CD4-positive, alpha-beta T cell treated with Interleukin-17A for 1 hour (primary cell): ENCODE data around the gene MAML2.

Experiments
- DNase-seq: peaks from one replicate; pipeline ENCODE4 v3.0.0-alpha.2; 2020

Gene MAML2

DNA sequence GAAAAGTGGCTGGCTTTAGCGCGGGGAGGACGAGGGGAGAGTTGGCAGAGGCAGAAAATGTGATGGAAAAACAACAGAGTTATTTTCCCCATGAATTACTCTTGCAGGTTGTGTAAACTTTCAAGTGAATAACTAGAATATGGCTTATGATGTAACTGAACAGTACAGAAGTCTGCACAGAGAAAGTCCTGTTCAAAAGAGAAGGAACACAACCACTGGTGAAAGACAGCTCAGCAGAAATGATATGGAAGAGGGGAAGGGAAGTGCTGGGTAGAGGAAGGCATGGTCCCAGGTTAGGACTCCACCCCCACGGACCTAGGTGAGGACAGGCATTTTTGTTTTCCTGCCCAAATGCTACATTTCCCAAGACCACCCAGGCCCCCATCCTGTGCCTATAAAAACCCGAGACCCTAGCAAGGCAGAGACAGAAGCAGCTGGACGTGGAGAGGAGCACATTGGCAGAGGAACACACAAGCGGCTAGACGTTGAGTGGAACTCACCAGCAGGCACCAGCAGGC lies 77.7 kb downstream of the MAML2 start:
- DNase-seq = no peak

DNA sequence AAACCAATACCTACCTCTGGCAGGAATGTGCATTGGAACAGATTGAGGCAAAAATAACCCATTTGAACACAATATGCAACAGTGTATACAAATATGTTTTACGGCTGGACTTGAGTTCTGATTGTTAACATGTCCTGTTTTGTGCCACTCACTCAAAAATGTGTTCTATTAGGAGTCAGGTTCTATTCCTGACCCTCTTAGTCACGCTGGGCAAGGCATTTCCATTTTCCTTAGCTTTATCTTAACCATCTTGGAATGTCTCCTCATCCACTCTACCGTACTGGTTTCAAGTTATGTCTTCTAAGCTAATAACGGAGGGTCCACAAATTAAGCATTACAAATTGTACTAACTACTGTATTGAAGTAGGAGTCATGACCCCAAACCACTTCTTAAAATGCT lies 78.6 kb downstream of the MAML2 start:
- DNase-seq = no peak

DNA sequence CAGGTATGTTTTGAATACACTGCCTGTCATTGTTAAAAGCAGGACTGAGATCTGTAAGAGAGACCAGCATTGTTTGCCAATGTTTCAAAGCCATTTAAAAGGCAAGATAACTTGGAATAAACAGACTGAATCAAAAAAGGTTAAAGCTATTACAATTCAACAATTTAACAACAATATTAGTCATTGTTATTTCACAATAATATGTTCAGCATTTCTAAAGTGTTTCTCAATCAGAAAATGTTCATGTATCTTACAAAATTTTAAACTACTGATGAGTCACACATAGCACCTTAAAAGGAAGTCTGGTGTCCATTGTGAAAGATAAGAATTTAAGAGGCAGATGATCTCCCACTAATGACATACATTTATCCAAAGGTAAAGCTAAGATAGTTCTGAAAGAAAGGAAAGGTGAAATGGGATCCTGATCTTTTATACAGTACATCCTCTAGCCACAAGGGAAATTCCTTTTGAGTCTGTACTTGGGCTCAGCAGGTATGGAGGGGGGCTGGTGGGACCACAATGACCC lies 79.7 kb downstream of the MAML2 start:
- DNase-seq = no peak

DNA sequence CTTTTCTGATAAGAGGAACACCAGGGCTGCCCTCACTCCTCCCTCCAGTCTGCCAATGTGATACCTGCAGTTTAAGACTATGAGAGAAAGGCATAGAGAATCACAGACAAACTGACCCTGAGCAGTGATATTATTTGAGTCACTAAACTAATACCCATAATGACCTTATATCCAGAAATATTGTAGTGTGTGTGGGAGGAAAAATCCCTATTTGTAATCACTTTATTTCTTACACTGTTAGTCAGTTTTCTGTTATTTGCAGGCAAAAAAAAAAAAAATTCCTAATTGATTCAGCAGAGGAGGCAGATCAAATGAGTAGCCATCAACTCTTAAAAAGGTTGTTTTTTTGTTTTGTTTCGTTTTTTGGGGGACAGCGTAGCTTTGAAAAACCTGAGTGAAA lies 82.5 kb downstream of the MAML2 start:
- no peak for DNase-seq

DNA sequence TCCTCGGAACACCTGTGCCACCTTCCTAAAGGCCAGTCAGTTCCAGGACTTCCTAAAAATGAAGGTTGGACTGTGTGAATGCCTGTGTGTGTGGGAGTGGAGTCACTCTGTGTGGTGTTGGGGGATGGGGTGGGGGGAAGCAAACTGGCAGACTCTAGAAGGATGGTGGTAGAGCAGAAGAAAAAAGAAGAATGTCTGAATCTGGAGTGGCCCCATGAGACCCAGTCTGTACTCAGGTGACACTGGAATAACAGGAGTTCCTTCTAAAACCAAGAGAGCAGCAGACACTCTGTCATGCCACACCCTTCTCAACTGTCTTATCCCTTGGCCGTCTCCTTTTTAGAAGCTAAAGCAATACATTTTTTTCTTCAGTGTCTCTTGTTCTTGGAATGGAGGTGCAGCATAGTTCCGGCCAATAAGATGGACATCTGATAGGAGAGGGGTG lies 82.9 kb downstream of the MAML2 start:
- no peak for DNase-seq

DNA sequence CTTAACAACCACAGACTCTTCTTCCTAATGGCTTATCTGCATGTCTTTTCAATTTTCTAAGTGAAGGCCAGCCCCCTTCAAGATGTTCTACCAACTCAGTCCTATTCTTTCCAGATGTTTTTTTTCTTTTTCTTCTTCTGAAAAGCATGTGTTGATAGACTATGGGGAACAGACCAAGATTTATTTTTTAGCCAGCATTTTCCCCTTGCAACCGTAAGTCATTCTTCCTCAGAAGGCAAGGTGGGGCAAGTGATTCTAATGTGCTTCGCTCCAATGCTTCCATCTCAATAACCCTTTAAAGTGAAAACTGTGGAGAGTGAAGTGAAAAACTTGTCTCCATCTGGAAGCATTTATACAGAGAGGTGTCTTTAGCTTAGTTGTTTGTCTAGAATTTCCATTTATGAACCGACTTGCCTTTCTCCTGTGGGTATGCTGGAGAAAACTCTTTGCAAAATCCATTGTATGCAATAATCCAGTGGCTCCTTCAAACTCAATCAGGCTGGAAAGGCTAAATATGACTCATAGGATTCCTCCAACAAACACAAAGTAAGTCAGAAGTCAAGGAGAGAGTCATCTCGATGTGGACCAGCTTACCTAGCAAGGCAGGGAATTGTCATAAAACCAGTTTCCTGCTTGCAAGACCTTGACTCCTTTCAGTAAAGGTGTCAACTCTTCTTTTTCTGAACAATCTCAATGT lies 83.7 kb downstream of the MAML2 start:
- DNase-seq = no peak

DNA sequence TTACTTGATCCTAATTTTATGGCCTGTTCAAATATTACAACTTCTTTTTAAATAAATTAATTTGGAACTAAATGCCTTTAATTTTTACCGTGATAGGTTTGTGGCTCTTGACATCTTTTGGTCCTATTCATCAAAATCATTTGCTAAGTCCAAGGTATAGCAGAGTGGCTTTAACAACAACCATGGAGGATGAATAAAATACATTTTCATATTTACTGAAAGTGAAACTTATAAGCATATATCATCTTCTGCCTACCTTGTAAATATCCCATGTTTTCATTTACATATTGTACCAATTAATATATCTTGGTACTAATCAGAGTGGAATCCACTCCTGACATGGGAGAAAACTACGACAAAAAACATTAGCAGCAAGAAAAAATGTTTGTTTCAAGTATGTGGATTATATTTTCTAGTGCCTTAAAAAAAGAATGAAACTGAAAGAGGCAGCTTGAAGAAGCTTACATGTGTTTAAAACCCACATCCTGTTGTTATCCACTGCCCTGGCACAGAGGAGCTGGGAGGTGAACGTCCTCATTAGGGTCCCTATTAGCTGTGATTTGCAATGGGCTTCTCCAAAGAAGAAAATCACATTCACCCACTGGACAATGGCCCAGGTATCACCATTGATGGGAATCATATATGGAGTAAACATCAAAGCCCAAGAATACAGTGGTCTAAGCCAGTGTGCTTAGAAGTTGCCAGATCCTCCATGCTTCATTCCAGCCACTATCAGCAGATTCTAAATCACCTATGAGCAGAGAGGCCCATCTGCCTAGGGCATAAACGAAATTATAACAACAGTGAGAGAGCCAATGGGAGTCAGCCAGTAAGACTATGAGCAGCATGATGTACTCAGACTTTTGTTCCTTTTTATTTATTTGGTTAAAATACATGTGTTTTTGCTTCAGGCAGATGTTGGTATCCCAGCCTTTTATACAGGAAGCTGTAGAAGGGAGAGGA lies 84.7 kb downstream of the MAML2 start:
- DNase-seq = peak; percentile 75

DNA sequence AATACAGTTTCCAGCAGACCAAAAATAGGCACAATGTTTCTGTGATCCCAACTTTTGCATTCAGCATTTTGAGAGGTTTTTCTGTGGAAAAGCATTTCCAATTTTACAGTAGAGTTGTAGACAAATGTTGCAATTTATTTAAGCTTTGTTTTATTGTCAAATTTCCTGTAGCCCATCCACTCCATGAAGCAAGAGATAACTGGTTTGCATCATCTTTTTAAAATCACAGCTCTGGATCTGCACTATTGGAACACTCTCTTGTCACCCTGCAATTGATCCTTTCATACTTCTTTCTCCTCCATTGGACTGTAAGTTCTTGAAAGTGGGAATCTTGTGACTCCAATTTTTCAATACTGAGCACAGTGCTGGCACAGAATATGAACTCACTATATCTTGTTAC lies 86.0 kb downstream of the MAML2 start:
- DNase-seq = no peak

DNA sequence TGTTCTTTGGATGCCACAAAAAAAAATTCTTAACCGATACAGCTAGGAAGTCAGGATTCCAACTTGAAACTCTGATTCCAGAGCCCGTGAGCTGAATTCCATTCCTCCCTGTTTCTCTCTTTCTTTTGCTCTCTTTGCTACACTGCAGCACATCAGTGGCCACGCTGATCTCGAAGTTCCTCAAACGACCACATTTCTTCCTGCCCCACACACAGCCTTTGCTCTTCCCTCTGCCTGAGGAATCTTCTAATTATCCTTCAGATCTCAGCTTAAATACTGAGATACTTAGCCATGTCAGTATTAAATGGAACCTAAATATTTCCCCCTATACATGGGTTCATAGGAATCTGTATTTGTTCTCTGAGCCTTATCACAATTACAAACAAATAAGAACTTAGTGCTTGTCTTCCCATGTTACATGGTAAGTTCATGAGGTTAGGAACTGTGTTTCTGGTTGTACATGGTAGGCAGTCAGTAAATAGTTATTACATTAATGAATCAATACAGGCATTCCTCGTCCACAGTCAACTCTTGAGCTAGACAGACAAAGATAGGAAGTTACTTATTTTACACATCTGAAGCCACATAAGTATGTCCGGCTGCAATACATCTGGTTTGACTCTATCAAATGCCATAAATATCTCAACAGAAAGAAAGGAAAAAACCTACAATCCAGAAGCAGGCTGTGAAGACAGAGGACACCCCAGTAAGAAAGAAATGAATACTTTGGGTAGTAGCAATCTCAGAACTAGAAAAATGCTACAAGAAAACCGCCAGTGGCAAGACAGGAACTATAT lies 86.6 kb downstream of the MAML2 start:
- no peak for DNase-seq

DNA sequence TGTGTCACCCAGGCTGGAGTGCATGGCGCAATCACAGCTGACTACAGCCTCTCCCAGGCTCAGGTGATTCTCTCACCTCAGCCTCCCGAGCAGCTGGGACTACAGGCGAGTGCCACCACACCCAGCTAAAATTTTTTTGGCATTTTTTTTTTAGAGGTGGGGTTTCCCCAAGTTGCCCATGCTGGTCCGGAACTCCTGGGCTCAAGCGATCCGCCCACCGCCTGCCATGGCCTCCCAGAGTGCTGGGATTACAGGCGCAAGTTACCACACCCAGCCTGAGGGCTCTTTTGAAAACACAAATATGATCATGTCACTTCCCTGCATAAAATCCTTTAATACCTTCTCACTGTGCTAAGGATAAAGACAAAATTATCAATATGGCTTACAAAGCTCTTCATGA lies 88.1 kb downstream of the MAML2 start:
- no peak for DNase-seq

DNA sequence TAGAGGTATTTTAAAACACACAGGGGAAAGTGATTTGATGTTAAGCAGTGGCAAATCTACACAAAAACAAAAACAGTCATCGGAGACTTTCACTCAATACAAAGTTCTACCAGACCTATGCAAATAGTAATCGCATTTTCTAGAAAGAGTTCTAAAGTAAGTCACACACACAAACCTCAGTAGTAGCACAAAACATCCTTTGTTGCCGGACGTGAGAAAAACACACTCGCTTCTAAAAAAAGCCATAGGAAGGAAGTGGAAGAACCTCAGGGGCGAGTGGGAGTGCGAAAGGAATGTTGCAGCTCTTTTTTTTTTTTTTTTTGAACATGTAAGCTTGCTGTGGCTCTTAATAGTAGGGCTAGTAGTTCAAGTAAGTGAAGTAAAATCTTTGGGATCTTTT lies 88.9 kb downstream of the MAML2 start:
- peak; percentile 61 for DNase-seq

DNA sequence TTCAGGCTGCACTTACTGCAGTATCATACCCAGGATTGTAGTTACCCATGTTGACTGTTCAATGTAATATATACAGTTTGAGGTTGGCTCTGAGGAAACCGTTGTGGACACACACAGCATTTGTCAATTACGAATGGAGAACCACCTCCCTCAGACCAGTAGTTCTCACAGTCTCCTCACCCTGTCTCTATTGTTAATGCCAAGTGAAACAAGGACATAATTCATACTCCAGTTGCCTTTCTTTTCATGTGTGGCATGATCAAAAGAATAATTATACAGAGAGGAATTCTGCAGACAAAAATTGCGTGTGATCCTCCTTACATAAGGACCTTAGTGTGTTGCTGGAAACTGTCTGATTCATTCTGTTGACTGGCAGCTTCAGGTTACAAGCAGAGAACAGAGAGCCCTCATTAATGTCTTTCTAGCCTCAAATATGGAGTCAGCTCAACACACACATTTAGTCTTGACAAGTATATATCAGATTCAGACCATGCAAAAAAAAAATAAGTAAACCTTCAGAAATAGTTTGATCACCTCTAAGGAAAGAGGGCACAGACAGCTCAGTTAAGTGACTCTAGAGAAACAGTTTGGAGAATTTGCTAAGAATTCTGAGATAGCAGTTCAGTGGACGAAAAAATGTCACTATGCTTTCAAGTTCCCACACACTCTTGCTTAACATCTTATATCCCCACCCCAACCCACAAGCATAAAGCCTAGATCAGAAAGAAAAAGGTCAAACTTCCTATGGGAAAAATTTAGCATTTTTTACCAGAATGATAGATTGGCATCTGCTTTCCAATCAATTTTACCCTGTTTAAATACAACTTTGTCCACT lies 96.1 kb downstream of the MAML2 start:
- no peak for DNase-seq

DNA sequence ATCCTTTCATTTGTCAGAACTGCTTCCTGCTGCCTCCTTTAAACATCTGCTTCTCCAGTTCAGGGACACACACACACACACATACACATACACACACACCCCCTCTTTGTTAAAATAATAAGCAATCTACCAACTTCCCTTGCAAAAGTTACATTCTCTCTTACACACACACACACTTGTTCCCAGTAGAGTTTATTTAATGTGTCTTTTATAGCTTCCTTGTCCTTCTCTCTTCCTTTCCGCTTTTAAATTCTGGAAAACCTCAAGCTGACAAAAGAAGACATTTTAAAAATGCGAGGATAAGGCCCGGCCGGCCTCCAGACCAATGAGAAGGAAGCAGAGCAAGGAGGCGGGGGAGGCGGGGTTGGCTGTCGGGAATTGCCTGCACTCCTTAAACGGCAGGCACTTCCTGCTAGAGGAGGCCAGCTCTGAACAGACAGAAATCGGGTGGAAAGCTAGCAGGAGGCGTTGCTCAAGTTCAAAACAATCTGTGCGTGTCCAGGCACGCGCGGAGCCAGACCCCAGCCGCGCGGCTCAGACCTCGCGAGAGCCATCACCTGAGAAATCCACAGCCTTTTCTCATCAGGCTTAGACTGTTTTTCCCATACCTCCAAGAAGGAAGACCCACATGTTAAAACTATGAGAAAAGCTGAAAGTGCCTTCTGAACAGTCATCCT lies 99.9 kb downstream of the MAML2 start:
- DNase-seq = peak; percentile 81

DNA sequence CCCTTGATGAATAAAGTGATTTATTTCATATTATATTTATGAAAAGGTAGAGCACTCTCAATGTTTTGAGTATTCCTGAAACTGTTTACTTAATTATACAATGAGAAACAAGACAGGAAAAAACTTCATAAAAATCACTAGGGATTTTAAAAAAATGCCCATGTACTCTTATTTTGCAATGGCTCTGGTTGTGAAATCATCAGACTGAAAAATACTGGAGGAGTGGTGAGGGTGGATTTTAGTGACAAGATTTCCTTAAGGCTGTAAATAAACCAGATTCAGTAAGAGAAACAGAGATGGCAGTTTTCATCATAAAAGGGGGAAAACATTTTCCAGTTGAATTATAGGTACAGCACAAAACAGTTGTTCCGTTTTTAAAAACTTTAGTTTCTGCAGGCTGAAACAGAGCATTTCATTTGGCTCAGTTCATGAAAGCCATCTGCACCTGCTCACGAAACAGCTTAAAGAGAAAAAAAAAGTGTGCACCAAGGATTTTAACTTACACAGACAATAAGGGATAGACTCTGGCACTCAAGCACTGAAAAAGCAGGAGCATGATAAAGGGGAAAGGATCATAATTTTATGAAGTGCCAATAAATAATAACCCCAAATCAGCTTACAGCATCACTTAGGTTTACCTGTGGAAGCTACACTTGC lies 100.7 kb downstream of the MAML2 start:
- DNase-seq = no peak

DNA sequence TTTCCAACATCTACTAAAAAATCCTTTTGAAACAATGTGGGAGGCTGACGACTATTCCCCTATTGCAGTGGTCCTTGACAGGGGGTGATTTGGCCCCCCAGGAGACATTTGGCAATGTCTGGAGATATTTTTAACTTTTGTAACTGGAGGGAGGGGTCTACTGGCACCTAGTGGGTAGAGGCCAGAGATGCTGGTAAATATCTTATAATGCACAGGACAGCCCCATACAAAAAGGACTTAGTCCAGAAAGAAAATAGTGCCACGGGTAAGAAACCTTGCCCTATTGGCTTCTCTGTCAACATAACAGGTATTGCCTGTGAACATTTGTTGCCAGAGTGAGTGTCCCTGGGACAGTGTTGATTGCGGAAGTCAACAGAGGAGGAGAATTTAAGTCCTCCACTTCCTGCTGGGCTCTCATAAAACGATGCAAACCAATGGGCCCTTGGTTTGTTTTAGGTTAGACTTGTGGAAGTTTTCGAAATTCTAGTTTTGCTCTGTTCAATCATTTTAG lies 101.6 kb downstream of the MAML2 start:
- DNase-seq = no peak

DNA sequence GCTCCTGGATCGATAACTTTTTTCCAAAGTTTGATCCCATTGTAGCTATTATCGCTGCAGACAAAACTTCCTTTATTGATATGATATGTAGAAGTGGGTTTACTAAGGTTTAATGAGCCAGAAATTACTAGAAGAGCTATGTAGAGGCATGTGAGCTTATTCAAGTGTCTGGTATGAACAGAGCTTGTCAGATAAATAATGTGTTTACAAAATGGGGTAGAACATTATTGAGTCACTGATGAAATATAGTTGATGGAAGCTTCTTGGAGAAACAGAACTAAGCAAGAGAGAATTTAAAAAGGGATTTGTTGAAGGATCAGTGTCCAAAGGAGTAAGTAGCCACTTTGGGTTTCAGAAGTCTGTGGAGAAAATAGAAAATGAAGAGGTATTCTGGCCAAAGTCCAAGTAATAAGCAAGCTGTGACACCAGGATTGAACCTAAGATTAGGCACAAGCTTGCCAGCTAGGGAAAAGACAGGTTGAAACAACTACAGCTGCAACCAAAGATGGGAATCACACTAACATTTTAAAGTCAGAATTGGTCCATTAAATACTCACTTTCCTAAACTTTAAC lies 104.3 kb downstream of the MAML2 start:
- no peak for DNase-seq

DNA sequence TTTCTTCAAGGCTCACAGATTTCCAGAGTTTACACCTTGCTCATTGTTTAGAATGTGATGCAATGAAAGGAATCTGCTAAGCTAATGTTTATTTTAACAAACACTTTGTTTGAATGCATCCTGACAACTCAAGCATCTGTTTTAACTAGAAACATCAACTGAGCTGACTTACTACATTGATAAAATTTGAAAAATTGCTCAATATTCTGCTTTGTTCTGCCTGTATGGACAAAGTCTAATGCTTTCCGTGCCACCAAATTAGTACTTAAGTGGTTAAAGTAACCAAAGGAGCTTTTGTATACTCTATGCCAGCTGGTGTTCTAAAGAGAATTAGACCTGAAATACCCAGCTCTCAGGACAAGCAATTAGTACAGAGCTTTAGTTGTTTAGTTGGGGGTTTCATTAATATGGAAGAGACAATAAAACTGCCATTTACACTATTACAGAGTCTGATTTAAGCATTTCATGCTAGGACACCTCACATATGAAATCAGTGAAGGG lies 105.2 kb downstream of the MAML2 start:
- DNase-seq = no peak

DNA sequence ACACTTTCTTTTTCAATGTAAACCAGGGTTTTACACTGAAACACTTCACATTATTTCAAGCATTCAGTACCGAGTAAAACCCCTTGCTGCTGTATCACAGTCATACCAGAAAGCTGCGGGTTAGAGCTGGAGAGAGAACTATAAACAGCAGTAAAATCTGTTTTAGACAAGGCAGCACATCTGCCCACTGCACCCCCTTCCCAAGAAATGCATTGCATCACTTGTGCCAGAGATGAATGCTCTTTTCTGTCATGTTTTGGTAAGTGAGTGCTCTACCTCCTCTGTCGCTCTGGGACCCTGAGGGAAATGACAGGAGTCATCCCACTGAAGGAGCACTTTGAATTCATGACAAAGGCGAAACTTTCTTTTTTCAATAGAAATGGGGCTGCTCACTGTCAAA lies 107.2 kb downstream of the MAML2 start:
- no peak for DNase-seq

DNA sequence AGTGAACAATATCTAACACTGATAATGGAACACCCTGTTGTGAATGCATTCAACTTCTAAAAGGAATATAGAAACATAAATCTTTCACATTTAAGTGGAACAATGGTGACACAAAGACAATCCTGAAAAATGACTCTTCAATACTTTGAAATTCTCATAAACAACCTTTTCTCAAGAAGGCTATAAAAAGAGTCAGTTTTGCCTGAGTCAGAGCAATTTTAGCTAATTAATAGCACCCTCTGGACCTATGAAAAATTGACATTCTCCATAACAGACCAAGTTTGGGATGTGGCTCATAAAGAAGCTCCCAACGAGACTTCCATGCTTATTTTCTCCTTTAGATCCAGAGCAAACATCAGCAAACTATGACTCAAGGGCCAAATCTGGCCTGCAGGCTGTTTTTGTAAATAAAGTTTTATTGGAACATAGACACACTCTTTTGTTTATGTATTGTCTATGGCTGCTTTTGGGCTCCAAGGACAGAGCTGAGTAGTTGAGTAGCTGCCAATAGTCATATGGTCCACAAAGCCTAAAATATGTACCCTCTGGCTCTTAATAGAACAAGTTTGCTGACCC lies 108.0 kb downstream of the MAML2 start:
- DNase-seq = no peak

DNA sequence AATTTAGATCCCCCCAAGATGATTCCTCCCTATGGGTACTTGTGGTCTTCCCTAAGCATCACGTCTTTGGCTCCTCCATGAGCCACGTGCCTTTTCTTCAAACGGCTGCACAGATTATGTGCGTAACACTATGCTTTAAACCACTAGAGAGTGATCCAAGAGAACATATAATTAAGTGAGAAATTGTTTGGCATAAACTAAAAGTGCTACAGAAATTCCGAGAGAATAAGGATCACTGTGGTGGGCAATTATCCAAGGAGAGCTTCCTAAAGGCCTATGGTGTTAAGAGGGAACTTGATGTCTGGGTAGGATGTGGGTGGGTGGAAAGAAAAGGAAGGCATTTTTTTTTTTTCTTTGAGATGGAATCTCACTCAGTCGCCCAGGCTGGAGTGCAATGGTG lies 110.9 kb downstream of the MAML2 start:
- no peak for DNase-seq
